GM13976 (cell line): ENCODE data around the gene LIN7A.

Experiments used
- DNase-seq: peaks from one replicate; pipeline ENCODE4 v3.0.0; 2012; ENCODE audit warnings: low spot score
- in situ Hi-C: fragments of 300-500 bp; cut with MboI; formaldehyde crosslinking; loops from one replicate; pipeline ENCODE4 v1.12.0; 2022; ENCODE audit warnings: low sequenced_read_pairs, mixed read lengths, inconsistent platforms; ENCODE audit not compliant: unreplicated experiment
- TF ChIP-seq, protein P1 (sequence below): IDR thresholded peaks from 2 replicates; pipeline ENCODE4 v1.5.1; 2012; ENCODE audit warnings: borderline replicate concordance, mild to moderate bottlenecking; ENCODE audit not compliant: insufficient read depth; ENCODE audit errors: extremely low read depth, missing control alignments, control extremely low read depth

LIN7A gene

GRCh38 chr12:80766210-80766609 is 171.5 kb downstream of the LIN7A start:
- no peak for DNase-seq
- in situ Hi-C loops = loop anchor here (25.0 kb wide), 1 partner anchor 279 kb away; no protein-coding TSS in a partner anchor
- TF ChIP-seq, protein P1, sequence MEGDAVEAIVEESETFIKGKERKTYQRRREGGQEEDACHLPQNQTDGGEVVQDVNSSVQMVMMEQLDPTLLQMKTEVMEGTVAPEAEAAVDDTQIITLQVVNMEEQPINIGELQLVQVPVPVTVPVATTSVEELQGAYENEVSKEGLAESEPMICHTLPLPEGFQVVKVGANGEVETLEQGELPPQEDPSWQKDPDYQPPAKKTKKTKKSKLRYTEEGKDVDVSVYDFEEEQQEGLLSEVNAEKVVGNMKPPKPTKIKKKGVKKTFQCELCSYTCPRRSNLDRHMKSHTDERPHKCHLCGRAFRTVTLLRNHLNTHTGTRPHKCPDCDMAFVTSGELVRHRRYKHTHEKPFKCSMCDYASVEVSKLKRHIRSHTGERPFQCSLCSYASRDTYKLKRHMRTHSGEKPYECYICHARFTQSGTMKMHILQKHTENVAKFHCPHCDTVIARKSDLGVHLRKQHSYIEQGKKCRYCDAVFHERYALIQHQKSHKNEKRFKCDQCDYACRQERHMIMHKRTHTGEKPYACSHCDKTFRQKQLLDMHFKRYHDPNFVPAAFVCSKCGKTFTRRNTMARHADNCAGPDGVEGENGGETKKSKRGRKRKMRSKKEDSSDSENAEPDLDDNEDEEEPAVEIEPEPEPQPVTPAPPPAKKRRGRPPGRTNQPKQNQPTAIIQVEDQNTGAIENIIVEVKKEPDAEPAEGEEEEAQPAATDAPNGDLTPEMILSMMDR = no peak

DNA sequence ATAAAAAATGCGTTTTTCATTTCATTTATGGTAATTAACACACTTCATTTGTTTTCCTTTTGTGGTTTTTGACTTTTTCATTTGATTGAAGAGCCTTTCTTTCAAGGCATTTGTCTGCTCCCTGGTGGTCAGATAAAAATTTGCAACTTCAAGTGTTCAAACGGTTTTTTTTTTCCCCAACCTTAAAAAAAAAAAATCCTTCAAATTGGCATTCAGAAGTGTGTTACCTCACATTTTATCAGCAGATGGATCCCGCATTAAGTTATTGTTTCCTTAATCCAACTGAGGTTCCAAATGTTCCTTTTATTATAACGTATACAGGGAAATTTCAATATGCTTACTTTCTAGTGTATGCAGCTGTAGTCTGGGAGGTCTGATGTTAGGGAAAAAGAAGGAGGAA is 173.9 kb downstream of the LIN7A start:
- DNase-seq = no peak
- in situ Hi-C loops = loop anchor here (25.0 kb wide), 1 partner anchor 277 kb away; no protein-coding TSS in a partner anchor
- TF ChIP-seq, protein P1 = peak; percentile 41

GRCh38 chr12:80761838-80762237 is 175.9 kb downstream of the LIN7A start:
- in situ Hi-C loops = loop anchor here (25.0 kb wide), 1 partner anchor 275 kb away; no protein-coding TSS in a partner anchor
- TF ChIP-seq, protein P1 = no peak
- no peak for DNase-seq

- DNase-seq = peak; percentile 13
- TF ChIP-seq, protein P1 = no peak
Measured at GRCh38 chr12:80756875-80757274, 180.9 kb downstream of the LIN7A start.

GRCh38 chr12:80754274-80754673 is 183.5 kb downstream of the LIN7A start:
- in situ Hi-C loops = loop anchor here (25.0 kb wide), 1 partner anchor 267 kb away; no protein-coding TSS in a partner anchor
- DNase-seq = no peak
- TF ChIP-seq, protein P1 = no peak

More at GRCh38 chr12:80756875-80757274, 180.9 kb downstream of the LIN7A start:
- in situ Hi-C loops = loop anchor here (25.0 kb wide), 1 partner anchor 270 kb away; no protein-coding TSS in a partner anchor

DNA sequence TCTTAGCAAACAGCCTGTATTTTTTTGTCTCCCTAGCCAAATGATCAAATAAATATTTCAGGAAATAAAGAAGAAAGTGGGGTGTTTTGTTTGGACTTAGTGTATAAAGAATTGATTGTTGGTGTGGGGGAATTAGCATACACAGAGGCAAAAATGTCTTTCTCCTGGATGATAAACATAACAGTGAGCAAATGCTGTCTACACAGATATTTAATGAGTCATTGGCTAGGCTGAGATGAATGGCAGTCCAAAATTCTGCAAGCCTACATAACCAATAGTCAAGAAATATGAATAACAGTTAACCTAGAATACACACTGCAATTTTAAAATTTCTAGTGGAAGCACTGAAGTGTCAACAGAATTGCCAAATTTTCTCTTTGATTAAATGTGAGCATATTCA is 185.3 kb downstream of the LIN7A start:
- no peak for DNase-seq
- in situ Hi-C loops = loop anchor here (25.0 kb wide), 1 partner anchor 265 kb away; no protein-coding TSS in a partner anchor
- TF ChIP-seq, protein P1 = no peak
